H9 (cell line): ENCODE measurements around the gene NKAIN4. TPM values are rescaled to one million over a fixed set of nuclear protein-coding genes. Genes with fewer than 3 reads are reported as not detected.

Experiments used
- DNase-seq: peaks from one replicate; pipeline ENCODE4 v3.0.0-alpha.2; 2017
- H2AFZ ChIP-seq: one replicate; pipeline ENCODE4 v1.6.1; 2013; ENCODE audit warnings: mild to moderate bottlenecking, low read length, control low read depth, moderate library complexity
- H2AK5ac ChIP-seq: 2 replicates; pipeline ENCODE4 v1.6.1; 2013; ENCODE audit warnings: low read length, control low read depth, mixed read lengths; ENCODE audit not compliant: insufficient read length
- H2BK120ac ChIP-seq: one replicate; pipeline ENCODE4 v1.6.1; 2013; ENCODE audit warnings: low read depth, mild to moderate bottlenecking, low read length, control low read depth, inconsistent platforms; ENCODE audit not compliant: poor library complexity, severe bottlenecking
- H2BK12ac ChIP-seq: 2 replicates; pipeline ENCODE4 v1.6.1; 2013; ENCODE audit warnings: low read length, control low read depth, mixed read lengths, low read depth; ENCODE audit not compliant: insufficient read length
- H2BK15ac ChIP-seq: 2 replicates; pipeline ENCODE4 v1.6.1; 2013; ENCODE audit warnings: low read depth, low read length, control low read depth
- H2BK20ac ChIP-seq: one replicate; pipeline ENCODE4 v1.6.1; 2013; ENCODE audit warnings: low read depth, mild to moderate bottlenecking, low read length, control low read depth, inconsistent platforms; ENCODE audit not compliant: poor library complexity, severe bottlenecking
- H2BK5ac ChIP-seq: 2 replicates; pipeline ENCODE4 v1.6.1; 2013; ENCODE audit warnings: low read length, control low read depth, mixed read lengths; ENCODE audit not compliant: insufficient read length
- H3K14ac ChIP-seq: 2 replicates; pipeline ENCODE4 v1.6.1; 2013; ENCODE audit warnings: low read length, control low read depth; ENCODE audit not compliant: insufficient read depth
- H3K18ac ChIP-seq: 2 replicates; pipeline ENCODE4 v1.6.1; 2013; ENCODE audit warnings: low read depth, mild to moderate bottlenecking, mixed read lengths, low read length, control low read depth; ENCODE audit not compliant: insufficient read length
- H3K23ac ChIP-seq: 2 replicates; pipeline ENCODE4 v1.6.1; 2013; ENCODE audit warnings: low read length, control low read depth, mixed read lengths, low read depth; ENCODE audit not compliant: insufficient read length
- H3K23me2 ChIP-seq: 2 replicates; pipeline ENCODE4 v1.6.1; 2013; ENCODE audit warnings: low read depth, mild to moderate bottlenecking, mixed read lengths, low read length, control low read depth; ENCODE audit not compliant: insufficient read length, poor library complexity, severe bottlenecking
- H3K27ac ChIP-seq: 2 replicates; pipeline ENCODE4 v1.5.1; 2013; ENCODE audit warnings: low read length, control low read depth, mixed read lengths, low read depth; ENCODE audit not compliant: insufficient read length
- H3K27me3 ChIP-seq: 2 replicates; pipeline ENCODE4 v1.6.1; 2013; ENCODE audit warnings: low read length, control low read depth, inconsistent platforms; ENCODE audit not compliant: insufficient read depth
- H3K4ac ChIP-seq: 2 replicates; pipeline ENCODE4 v1.6.1; 2013; ENCODE audit warnings: low read depth, mild to moderate bottlenecking, control low read depth, inconsistent platforms, low read length, moderate library complexity
- H3K4me1 ChIP-seq: 2 replicates; pipeline ENCODE4 v1.6.1; 2013; ENCODE audit warnings: low read length, control low read depth, inconsistent platforms; ENCODE audit not compliant: insufficient read depth
- H3K4me2 ChIP-seq: 2 replicates; pipeline ENCODE4 v1.6.1; 2013; ENCODE audit warnings: low read length, control low read depth, mixed read lengths; ENCODE audit not compliant: insufficient read length, insufficient read depth
- H3K56ac ChIP-seq: 2 replicates; pipeline ENCODE4 v1.6.1; 2013; ENCODE audit warnings: low read depth, mild to moderate bottlenecking, mixed read lengths, low read length, control low read depth; ENCODE audit not compliant: insufficient read length
- H3K79me1 ChIP-seq: 2 replicates; pipeline ENCODE4 v1.6.1; 2013; ENCODE audit warnings: low read depth, mild to moderate bottlenecking, moderate library complexity, low read length, control low read depth, inconsistent platforms; ENCODE audit not compliant: insufficient read depth, poor library complexity, severe bottlenecking
- H3K79me2 ChIP-seq: 2 replicates; pipeline ENCODE4 v1.6.1; 2013; ENCODE audit warnings: low read length, control low read depth, inconsistent platforms; ENCODE audit not compliant: insufficient read depth
- H3K9ac ChIP-seq: 2 replicates; pipeline ENCODE4 v1.6.1; 2013; ENCODE audit warnings: low read length, control low read depth, mixed read lengths; ENCODE audit not compliant: insufficient read length; ENCODE audit errors: extremely low read depth
- H3K9me3 ChIP-seq: one replicate; pipeline ENCODE4 v1.6.1; 2013; ENCODE audit warnings: low read depth, low read length, inconsistent platforms; ENCODE audit not compliant: control insufficient read depth
- H3T11ph ChIP-seq: one replicate; pipeline ENCODE4 v1.6.1; 2013; ENCODE audit warnings: mild to moderate bottlenecking, low read length, control low read depth, inconsistent platforms
- H4K20me1 ChIP-seq: one replicate; pipeline ENCODE4 v1.6.1; 2013; ENCODE audit not compliant: control insufficient read depth, insufficient read length, insufficient read depth
- H4K5ac ChIP-seq: 2 replicates; pipeline ENCODE4 v1.6.1; 2013; ENCODE audit warnings: low read depth, mild to moderate bottlenecking, mixed read lengths, low read length, control low read depth; ENCODE audit not compliant: insufficient read length
- H4K8ac ChIP-seq: replicated peaks from 2 replicates; pipeline ENCODE4 v1.6.1; 2013; ENCODE audit warnings: low read length, control low read depth, mixed read lengths, low read depth; ENCODE audit not compliant: insufficient read length
- H4K91ac ChIP-seq: 2 replicates; pipeline ENCODE4 v1.6.1; 2013; ENCODE audit warnings: low read depth, mild to moderate bottlenecking, moderate library complexity, mixed read lengths, low read length, control low read depth; ENCODE audit not compliant: insufficient read length
- H3K27ac Mint-ChIP-seq, 3 experiments: 2 replicates in 2 of 3; 3 replicates in 1 of 3; pipeline ENCODE4 v1.8.0; 2020 to 2021; ENCODE audit warnings: mixed read lengths in 3 of 3, mild to moderate bottlenecking in 1 of 3, moderate library complexity in 1 of 3
- H3K27me3 Mint-ChIP-seq: 2 replicates; pipeline ENCODE4 v1.8.0; 2021; ENCODE audit warnings: low read depth, mild to moderate bottlenecking, moderate library complexity, mixed read lengths
- H3K36me3 Mint-ChIP-seq, 3 experiments: 2 replicates in 2 of 3; 3 replicates in 1 of 3; pipeline ENCODE4 v1.8.0; 2020 to 2021; ENCODE audit warnings: low read depth in 3 of 3, mixed read lengths in 3 of 3; ENCODE audit not compliant: insufficient read depth in 1 of 3
- H3K4me1 Mint-ChIP-seq, 2 experiments: 2 replicates each; pipeline ENCODE4 v1.8.0; 2020; ENCODE audit warnings: mixed read lengths in 2 of 2
- H3K4me3 Mint-ChIP-seq, 2 experiments: 2 replicates in 1 of 2; 3 replicates in 1 of 2; pipeline ENCODE4 v1.8.0; 2020 to 2021; ENCODE audit warnings: mild to moderate bottlenecking in 2 of 2, mixed read lengths in 2 of 2, moderate library complexity in 1 of 2
- H3K9me3 Mint-ChIP-seq, 2 experiments: 2 replicates in 1 of 2; 3 replicates in 1 of 2; pipeline ENCODE4 v1.8.0; 2020; ENCODE audit warnings: mild to moderate bottlenecking in 2 of 2, mixed read lengths in 2 of 2, moderate library complexity in 1 of 2
- CTCF ChIP-seq: fragments of 200-600 bp; sonication (generic); conservative IDR thresholded peaks from 3 replicates; pipeline ENCODE4 v1.8.0; 2021; ENCODE audit warnings: antibody characterized with exemption, mild to moderate bottlenecking
- WGBS: extraction: QIAGEN DNeasy Blood & Tissue Kit; methylation state at CpG from one replicate; pipeline ENCODE4 v1.1.7; 2013; ENCODE audit warnings: missing lambda C conversion rate, low lambda C conversion rate, mixed read lengths; ENCODE audit not compliant: insufficient read length; ENCODE audit errors: extremely low coverage; 5-methylcytosine and 5-hydroxymethylcytosine counted together
- total RNA-seq: library from RNA; stranded (reverse); gene quantifications from 2 replicates; pipeline ENCODE4 v1.2.1, GENCODE V29; 2021

Gene NKAIN4
- total RNA-seq, 1 experiment from 2014 or later, result 20.9 TPM

GRCh38 chr20:63298731-63299312 lies 44.6 kb upstream of the NKAIN4 start:
- no peaks in the 10 kb centered on the region for H3K79me1 ChIP-seq
- no peak overlapping the region for H2BK120ac ChIP-seq
- Mint-ChIP-seq H3K27me3 (peaks cover 32% of the 10 kb centered on the region), H3K4me3 (no peak overlapping the region), H3K27ac (no peak overlapping the region), H3K36me3 (no peaks in the 10 kb centered on the region), H3K9me3 (no peaks in the 10 kb centered on the region), H3K4me1 (peaks cover 2 to 19% of the 10 kb centered on the region in 2 experiments; a peak in 3 of 4 replicates)
- no peak overlapping the region for H3K14ac ChIP-seq
- no peak overlapping the region for H3K56ac ChIP-seq
- H3K4ac ChIP-seq, result no peak overlapping the region
- TF ChIP-seq CTCF, result no peak
- DNase-seq, result no peak
- no peaks in the 10 kb centered on the region; the same call in 1 of the 2 replicates for H3K4me1 ChIP-seq
- H4K5ac ChIP-seq, result no peak overlapping the region
- no CpG with 5 or more reads among the region's 17 CpGs for WGBS
- no peak overlapping the region for H2BK12ac ChIP-seq
- H3K27me3 ChIP-seq, result no peaks in the 10 kb centered on the region
- no peaks in the 10 kb centered on the region for H3K23me2 ChIP-seq
- H2AK5ac ChIP-seq, result no peak overlapping the region
- no peak overlapping the region for H2BK20ac ChIP-seq
- H4K91ac ChIP-seq, result no peak overlapping the region
- H3K4me2 ChIP-seq, result no peak overlapping the region
- H2AFZ ChIP-seq, result no peak overlapping the region
- H3T11ph ChIP-seq, result no peak overlapping the region
- H3K18ac ChIP-seq, result no peak overlapping the region
- H3K27ac ChIP-seq, result no peak overlapping the region
- H2BK5ac ChIP-seq, result no peak overlapping the region
- H2BK15ac ChIP-seq, result no peak overlapping the region
- no peak overlapping the region for H3K9ac ChIP-seq
- no peaks in the 10 kb centered on the region for H3K9me3 ChIP-seq
- H3K23ac ChIP-seq, result no peak overlapping the region
- no peaks in the 10 kb centered on the region for H4K20me1 ChIP-seq
- no peaks in the 10 kb centered on the region for H3K79me2 ChIP-seq
- no peak overlapping the region for H4K8ac ChIP-seq
